ENCODE results near the gene RAD51B. TPM values are rescaled to one million over a fixed set of nuclear protein-coding genes. Genes with fewer than 3 reads are reported as not detected.

The RAD51B gene
- total and polyA plus RNA-seq, 2 of the 13 experiments (the other 11 are each of a cell fraction or from before 2014, with no cell fraction given), result 7.0 to 9.5 TPM

GRCh38 chr14:68418174-68419118 lies 598.9 kb downstream of the RAD51B start (continued):
- TF ChIP-seq, protein P1, sequence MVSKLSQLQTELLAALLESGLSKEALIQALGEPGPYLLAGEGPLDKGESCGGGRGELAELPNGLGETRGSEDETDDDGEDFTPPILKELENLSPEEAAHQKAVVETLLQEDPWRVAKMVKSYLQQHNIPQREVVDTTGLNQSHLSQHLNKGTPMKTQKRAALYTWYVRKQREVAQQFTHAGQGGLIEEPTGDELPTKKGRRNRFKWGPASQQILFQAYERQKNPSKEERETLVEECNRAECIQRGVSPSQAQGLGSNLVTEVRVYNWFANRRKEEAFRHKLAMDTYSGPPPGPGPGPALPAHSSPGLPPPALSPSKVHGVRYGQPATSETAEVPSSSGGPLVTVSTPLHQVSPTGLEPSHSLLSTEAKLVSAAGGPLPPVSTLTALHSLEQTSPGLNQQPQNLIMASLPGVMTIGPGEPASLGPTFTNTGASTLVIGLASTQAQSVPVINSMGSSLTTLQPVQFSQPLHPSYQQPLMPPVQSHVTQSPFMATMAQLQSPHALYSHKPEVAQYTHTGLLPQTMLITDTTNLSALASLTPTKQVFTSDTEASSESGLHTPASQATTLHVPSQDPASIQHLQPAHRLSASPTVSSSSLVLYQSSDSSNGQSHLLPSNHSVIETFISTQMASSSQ (IDR thresholded peaks at IDR 0.05; ENCODE audit: low read depth), result no peak
- TF ChIP-seq, protein P1 (CRISPR knock-in tag; IDR thresholded peaks at IDR 0.05; ENCODE audit: borderline replicate concordance), result no peak
- no peak for TF ChIP-seq TCF7L2 (IDR thresholded peaks at IDR 0.05; ENCODE audit: low read depth, low read length)
- no peak for TF ChIP-seq ZNF83 (CRISPR knock-in tag; IDR thresholded peaks at IDR 0.05; ENCODE audit: borderline replicate concordance)
- no peak for TF ChIP-seq SALL1 (CRISPR knock-in tag; IDR thresholded peaks at IDR 0.05)

- peaks cover 7% of the 10 kb centered on the region; the same call in 1 of the 2 replicates for H3K4me1 ChIP-seq (ENCODE audit: insufficient read depth, low read length)
- H3K9me3 ChIP-seq (ENCODE audit: low read length), result no peaks in the 10 kb centered on the region
- no TSS peak for BruUV-seq (replicated peaks)
- ChIA-PET POLR2A (no interaction called here), CTCF (ENCODE audit: low intra/inter-chr PET ratio, low total read pairs) (no interaction called here)
- DNase-seq (ENCODE audit: low spot score), result no peak
- FAIRE-seq, result no peak
- no peak overlapping the region for H3K4me2 ChIP-seq (ENCODE audit: low read depth, low read length)
- 52% methylated on average over 5 of the region's 5 CpGs for WGBS (ENCODE audit: low lambda C conversion rate)
- in situ Hi-C loops (cut with HindIII; ENCODE audit: extremely low pct_ligation_motif_present, low pct_unique_long_range_greater_than_20kb) (no loop called here), intact Hi-C loops (cut with micrococcal nuclease; ENCODE audit: unreplicated experiment) (no loop called here)
- H3K27ac ChIP-seq (ENCODE audit: extremely low read length, insufficient read depth, low read length), result no peak overlapping the region
- H3K27me3 ChIP-seq (ENCODE audit: control insufficient read depth in 1 of 2, insufficient read depth in 2 of 2, low read length in 2 of 2), result no peaks in the 10 kb centered on the region
- no peak overlapping the region for H2AFZ ChIP-seq (ENCODE audit: low read length)
- H4K20me1 ChIP-seq (ENCODE audit: insufficient read depth, low read length), result no peaks in the 10 kb centered on the region
- no peaks in the 10 kb centered on the region for H3K36me3 ChIP-seq (replicated peaks in 1 of 2; ENCODE audit: control insufficient read depth in 1 of 2, insufficient read depth in 2 of 2, low read length in 2 of 2)
- H3K79me2 ChIP-seq (ENCODE audit: insufficient read depth, low read length), result no peaks in the 10 kb centered on the region
- ATAC-seq, result no peak
- H3K9ac ChIP-seq (ENCODE audit: insufficient read depth, low read depth, low read length), result no peak overlapping the region
- no peak overlapping the region for H3K4me3 ChIP-seq (replicated peaks in 1 of 3; ENCODE audit: insufficient read depth in 1 of 3, low read depth in 2 of 3, low read length in 3 of 3)
- TF ChIP-seq U2AF2 (IDR thresholded peaks at IDR 0.05; ENCODE audit: low read depth, low read length) (no peak), ZNF589 (CRISPR knock-in tag; conservative IDR thresholded peaks at IDR 0.05) (no peak), ZNF766 (CRISPR knock-in tag; IDR thresholded peaks at IDR 0.05; ENCODE audit: borderline replicate concordance) (no peak), CBX2 (IDR thresholded peaks at IDR 0.05; ENCODE audit: low read depth, low read length) (no peak), CBX2 (CRISPR knock-in tag; IDR thresholded peaks at IDR 0.05; ENCODE audit: low read depth) (no peak), BCLAF1 (IDR thresholded peaks at IDR 0.05) (no peak), ZNF670 (CRISPR knock-in tag; IDR thresholded peaks at IDR 0.05; ENCODE audit: borderline replicate concordance) (no peak), HMG20B (CRISPR knock-in tag; conservative IDR thresholded peaks at IDR 0.05) (no peak), EEA1 (CRISPR knock-in tag; IDR thresholded peaks at IDR 0.05; ENCODE audit: borderline replicate concordance) (no peak), ATM (IDR thresholded peaks at IDR 0.05; ENCODE audit: borderline replicate concordance) (no peak), CHCHD3 (CRISPR knock-in tag; IDR thresholded peaks at IDR 0.05) (no peak), SMYD3 (CRISPR knock-in tag; IDR thresholded peaks at IDR 0.05) (no peak)
Observed at GRCh38 chr14:68420350-68420749, 600.8 kb downstream of the RAD51B start.

All from HepG2 (cell line).